NT2/D1 (cell line): ENCODE data around the gene RREB1.

Experiments
- SUZ12 ChIP-seq: IDR thresholded peaks from 2 replicates; pipeline ENCODE4 v1.6.1; 2011; ENCODE audit not compliant: insufficient read length, insufficient read depth; ENCODE audit errors: extremely low read depth
- YY1 ChIP-seq: IDR thresholded peaks from 2 replicates; pipeline ENCODE4 v1.6.1; 2011; ENCODE audit not compliant: insufficient read length, insufficient read depth
- ZNF274 ChIP-seq: IDR thresholded peaks from 2 replicates; pipeline ENCODE4 v1.6.1; 2011; ENCODE audit warnings: mild to moderate bottlenecking, low read depth, low read length

DNA sequence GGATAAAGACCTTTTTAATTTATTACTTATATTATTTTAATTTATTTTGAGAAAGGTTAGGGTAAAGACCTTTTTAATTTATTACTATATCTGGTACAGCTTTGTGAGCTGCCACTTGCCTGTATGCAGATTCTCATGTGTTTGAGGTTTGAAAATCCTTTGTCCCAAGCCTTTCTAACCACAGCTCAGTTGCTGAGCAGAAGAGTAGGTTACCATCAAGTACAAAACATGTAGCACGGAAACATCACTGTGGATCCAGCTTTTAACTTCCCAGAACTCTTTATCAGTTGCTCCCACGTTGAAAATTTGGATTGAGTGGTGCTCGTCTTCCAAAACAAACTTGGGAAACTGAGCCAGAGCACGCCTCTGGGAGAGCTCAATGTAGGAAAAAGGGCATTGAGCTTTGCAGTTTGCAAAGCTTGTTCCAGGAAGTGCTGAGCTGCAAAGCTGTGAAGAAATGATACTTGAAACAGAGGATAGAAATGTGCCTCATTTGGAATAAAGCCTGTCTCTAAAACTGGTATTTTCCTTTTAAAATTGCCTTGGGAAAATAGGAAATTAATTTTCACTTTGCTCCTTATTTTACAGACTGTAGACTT lies 89.0 kb downstream of the RREB1 start:
- TF ChIP-seq ZNF274, result no peak
- TF ChIP-seq YY1, result no peak
- no peak for TF ChIP-seq SUZ12
